HepG2 (cell line): ENCODE measurements around the gene B3GNT9. TPM values are rescaled to one million over a fixed set of nuclear protein-coding genes. Genes with fewer than 3 reads are reported as not detected.

Experiments
- AKAP8 ChIP-seq: sonication (generic); formaldehyde crosslinking; IDR thresholded peaks from 2 replicates; pipeline ENCODE4 v1.5.1; 2020; ENCODE audit warnings: mild to moderate bottlenecking, missing genetic modification reagents
- FOSL2 ChIP-seq: sonication (generic); formaldehyde crosslinking; IDR thresholded peaks from 2 replicates; pipeline ENCODE4 v1.4.0; 2020; ENCODE audit warnings: missing genetic modification reagents
- HMG20A ChIP-seq: IDR thresholded peaks from 2 replicates; pipeline ENCODE4 v1.6.1; 2016; ENCODE audit warnings: borderline replicate concordance
- HMG20B ChIP-seq: conservative IDR thresholded peaks from 2 replicates; pipeline ENCODE4 v1.6.1; 2016; ENCODE audit warnings: missing genetic modification reagents, missing compliant biosample characterization
- HNF4A ChIP-seq: sonication (generic); formaldehyde crosslinking; IDR thresholded peaks from 2 replicates; pipeline ENCODE4 v1.4.0; 2020; ENCODE audit warnings: missing genetic modification reagents
- KLF6 ChIP-seq: IDR thresholded peaks from 2 replicates; pipeline ENCODE4 v1.8.0; 2016; ENCODE audit warnings: missing biosample characterization, missing genetic modification reagents
- MXD1 ChIP-seq: sonication (generic); formaldehyde crosslinking; IDR thresholded peaks from 2 replicates; pipeline ENCODE4 v1.4.0; 2020; ENCODE audit warnings: mild to moderate bottlenecking, missing genetic modification reagents
- NCOA1 ChIP-seq: sonication (generic); formaldehyde crosslinking; IDR thresholded peaks from 2 replicates; pipeline ENCODE4 v1.9.0; 2021; ENCODE audit warnings: missing genetic modification reagents
- NFIC ChIP-seq: IDR thresholded peaks from 2 replicates; pipeline ENCODE4 v1.6.1; 2012; ENCODE audit warnings: mild to moderate bottlenecking, low read length, inconsistent platforms
- NFYB ChIP-seq: sonication (generic); formaldehyde crosslinking; IDR thresholded peaks from 2 replicates; pipeline ENCODE4 v1.4.0; 2020; ENCODE audit warnings: missing genetic modification reagents
- PBX2 ChIP-seq: IDR thresholded peaks from 2 replicates; pipeline ENCODE4 v1.6.1; 2016; ENCODE audit warnings: control low read depth
- SIN3A ChIP-seq: IDR thresholded peaks from 2 replicates; pipeline ENCODE4 v1.6.1; 2011; ENCODE audit warnings: low read depth, mild to moderate bottlenecking, control low read depth, low read length, borderline replicate concordance
- TAF15 ChIP-seq: fragments of 200-400 bp; formaldehyde crosslinking; IDR thresholded peaks from one replicate; pipeline ENCODE4 v1.6.1; 2018; ENCODE audit warnings: mild to moderate bottlenecking, low read depth, low read length; ENCODE audit not compliant: poor library complexity, severe bottlenecking
- THAP11 ChIP-seq: IDR thresholded peaks from 2 replicates; pipeline ENCODE4 v1.6.1; 2016; ENCODE audit warnings: missing biosample characterization, missing genetic modification reagents
- ZFP91 ChIP-seq: sonication (generic); formaldehyde crosslinking; IDR thresholded peaks from 2 replicates; pipeline ENCODE4 v1.9.0; 2022; ENCODE audit warnings: missing genetic modification reagents, mild to moderate bottlenecking, borderline replicate concordance
- ZNF10 ChIP-seq: sonication (generic); formaldehyde crosslinking; IDR thresholded peaks from 2 replicates; pipeline ENCODE4 v1.4.0; 2020; ENCODE audit warnings: mild to moderate bottlenecking, low read depth, missing genetic modification reagents, borderline replicate concordance
- ZNF432 ChIP-seq: sonication (generic); formaldehyde crosslinking; IDR thresholded peaks from 2 replicates; pipeline ENCODE4 v1.5.0; 2020; ENCODE audit warnings: missing genetic modification reagents, mild to moderate bottlenecking, borderline replicate concordance
- ZNF564 ChIP-seq: sonication (generic); formaldehyde crosslinking; IDR thresholded peaks from 2 replicates; pipeline ENCODE4 v1.8.1; 2023; ENCODE audit warnings: mild to moderate bottlenecking, missing genetic modification reagents
- ZNF672 ChIP-seq: sonication (generic); formaldehyde crosslinking; IDR thresholded peaks from 2 replicates; pipeline ENCODE4 v1.8.1; 2022; ENCODE audit warnings: missing genetic modification reagents
- ZNF839 ChIP-seq: sonication (generic); formaldehyde crosslinking; IDR thresholded peaks from 2 replicates; pipeline ENCODE4 v1.4.0; 2020; ENCODE audit warnings: missing genetic modification reagents, mild to moderate bottlenecking, borderline replicate concordance
- ZNF883 ChIP-seq: sonication (generic); formaldehyde crosslinking; IDR thresholded peaks from 2 replicates; pipeline ENCODE4 v1.5.1; 2020; ENCODE audit warnings: mild to moderate bottlenecking, missing genetic modification reagents; ENCODE audit errors: not compliant biosample characterization
- ZZZ3 ChIP-seq: sonication (generic); formaldehyde crosslinking; IDR thresholded peaks from 2 replicates; pipeline ENCODE4 v1.4.0; 2020; ENCODE audit warnings: missing genetic modification reagents, mild to moderate bottlenecking, borderline replicate concordance
- polyA plus RNA-seq, 8 experiments: library from polyadenylated mRNA; depleted of rRNA in 3 of 8; stranded (reverse) in 7 of 8; unstranded in 1 of 8; fragments of >200 nt; fragmentation: Illumina TruSeq in 4 of 8; extraction: Trizol in 4 of 8; gene quantifications; 2 replicates each; pipeline versions ENCODE4 v1.2.1 to v1.2.3, GENCODE V29; 2011 to 2016; ENCODE audit warnings: low read depth in 4 of 8, missing spikeins in 1 of 8, mixed read lengths in 1 of 8; ENCODE audit not compliant: insufficient read depth in 1 of 8
- total RNA-seq, 5 experiments: library from RNA; depleted of rRNA; stranded (reverse); fragments of >200 nt; fragmentation: Illumina TruSeq; extraction: Trizol; gene quantifications; 2 replicates each; pipeline ENCODE4 v1.2.3, GENCODE V29; 2016; ENCODE audit warnings: low read depth in 1 of 5
- TF ChIP-seq, protein P1 (sequence below): IDR thresholded peaks from 2 replicates; pipeline ENCODE4 v1.6.1; 2016; ENCODE audit warnings: low read depth, control low read depth

Gene B3GNT9
- total and polyA plus RNA-seq, 2 of the 13 experiments (the other 11 are each of a cell fraction or from before 2014, with no cell fraction given): 1.5 to 3.1 TPM

DNA sequence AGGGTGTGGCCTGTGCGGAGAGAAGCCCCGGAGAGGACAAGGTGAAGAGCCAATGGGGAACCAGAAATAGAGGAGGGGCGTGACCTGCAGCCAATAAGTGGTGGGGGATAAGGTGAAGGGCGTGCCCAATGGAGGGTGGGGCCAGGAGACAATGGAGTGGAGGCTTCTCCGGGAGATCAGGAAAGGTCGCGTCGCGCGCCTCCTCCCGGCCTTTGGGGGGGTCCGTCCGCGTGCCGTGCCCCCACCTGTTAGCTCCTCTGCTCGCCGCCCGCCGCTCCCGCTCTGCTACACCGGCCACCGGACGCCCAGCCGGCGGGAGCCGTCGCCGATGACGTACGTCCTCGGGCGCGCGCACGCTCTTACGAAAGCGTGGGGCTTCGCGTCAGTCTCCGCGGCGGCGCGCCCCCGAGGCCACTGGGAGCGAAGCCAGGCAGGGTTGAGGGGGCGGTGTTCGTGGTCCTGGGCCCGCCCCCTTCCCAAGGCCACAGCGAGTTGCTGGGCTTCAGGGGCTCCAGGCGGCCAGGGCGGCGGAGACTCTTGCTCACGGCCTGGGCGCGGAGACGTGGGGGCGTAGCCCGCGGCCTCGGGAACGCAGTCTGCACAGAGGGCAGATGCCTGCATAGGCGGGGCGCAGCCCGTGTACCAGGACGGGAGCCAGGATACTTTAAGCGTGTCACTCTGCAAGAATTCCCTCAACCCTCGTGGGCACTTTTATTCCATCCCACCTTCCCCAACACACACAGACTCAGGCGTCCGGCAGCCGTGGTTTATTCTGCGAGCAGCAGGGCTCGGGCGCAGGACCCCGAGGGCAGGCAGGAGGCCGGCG is 33.0 kb upstream of the B3GNT9 start, which contains the start of gene MATCAP1 (continued):
- TF ChIP-seq, protein P1, sequence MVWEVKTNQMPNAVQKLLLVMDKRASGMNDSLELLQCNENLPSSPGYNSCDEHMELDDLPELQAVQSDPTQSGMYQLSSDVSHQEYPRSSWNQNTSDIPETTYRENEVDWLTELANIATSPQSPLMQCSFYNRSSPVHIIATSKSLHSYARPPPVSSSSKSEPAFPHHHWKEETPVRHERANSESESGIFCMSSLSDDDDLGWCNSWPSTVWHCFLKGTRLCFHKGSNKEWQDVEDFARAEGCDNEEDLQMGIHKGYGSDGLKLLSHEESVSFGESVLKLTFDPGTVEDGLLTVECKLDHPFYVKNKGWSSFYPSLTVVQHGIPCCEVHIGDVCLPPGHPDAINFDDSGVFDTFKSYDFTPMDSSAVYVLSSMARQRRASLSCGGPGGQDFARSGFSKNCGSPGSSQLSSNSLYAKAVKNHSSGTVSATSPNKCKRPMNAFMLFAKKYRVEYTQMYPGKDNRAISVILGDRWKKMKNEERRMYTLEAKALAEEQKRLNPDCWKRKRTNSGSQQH (CRISPR knock-in tag): peak; percentile 96; the same call in 1 of the 2 replicates
- TF ChIP-seq NFIC: no peak
- TF ChIP-seq TAF15: no peak
- TF ChIP-seq ZNF10 (CRISPR knock-in tag): no peak
- peak; percentile 90 for TF ChIP-seq THAP11 (CRISPR knock-in tag)
- TF ChIP-seq NFYB (CRISPR knock-in tag): peak; percentile 96
- peak; percentile 92; the same call in 1 of the 2 replicates for TF ChIP-seq ZFP91 (CRISPR knock-in tag)
- TF ChIP-seq ZNF432 (CRISPR knock-in tag): no peak
- no peak for TF ChIP-seq ZNF564 (CRISPR knock-in tag)
- TF ChIP-seq MXD1 (CRISPR knock-in tag): 0 out of 2 replicates have a peak, but pooled peaks have one; percentile 66
- 0 out of 2 replicates have a peak, but pooled peaks have one; percentile 57 for TF ChIP-seq ZNF839
- TF ChIP-seq ZNF883 (CRISPR knock-in tag): peak; percentile 59
- TF ChIP-seq HMG20B (CRISPR knock-in tag): no peak
- TF ChIP-seq SIN3A: peak; percentile 80; the same call in 1 of the 2 replicates
- no peak for TF ChIP-seq HNF4A
- peak; percentile 68; the same call in 1 of the 2 replicates for TF ChIP-seq FOSL2 (CRISPR knock-in tag)
- TF ChIP-seq ZNF672: no peak
- peak; percentile 89 for TF ChIP-seq AKAP8
- no peak for TF ChIP-seq HMG20A (CRISPR knock-in tag)
- TF ChIP-seq ZZZ3 (CRISPR knock-in tag): no peak; the same call in 1 of the 2 replicates
- TF ChIP-seq KLF6: no peak
- TF ChIP-seq NCOA1: no peak
- peak; percentile 95 for TF ChIP-seq PBX2 (CRISPR knock-in tag)
